Kidney (tissue), 14 donors: ENCODE data around the gene ZNF516. TPM values are rescaled to one million over a fixed set of nuclear protein-coding genes. Genes with fewer than 3 reads are reported as not detected.
A peak's percentile ranks its signal among the peaks of the same experiment; 100 is the strongest.

Experiments
- DNase-seq, 5 donors: peaks; one replicate each; pipeline ENCODE4 v3.0.0-alpha.2; 2013 to 2020
- FAIRE-seq: peaks from 2 replicates; lab custom pipeline; 2012; peaks lifted over from hg19 to GRCh38; lab: Jason Lieb, UNC
- H3K27ac ChIP-seq, 2 donors: one replicate each; pipeline ENCODE4 v1.7.0; 2013; ENCODE audit warnings: low read depth in 2 of 2, low read length in 2 of 2, inconsistent platforms in 1 of 2
- H3K27me3 ChIP-seq: one replicate; pipeline ENCODE4 v1.7.1; 2013; ENCODE audit warnings: low read length, inconsistent platforms; ENCODE audit not compliant: control insufficient read depth, insufficient read depth
- H3K36me3 ChIP-seq, 3 donors: one replicate each; pipeline versions ENCODE4 v1.7.0 to v1.7.1; 2013; ENCODE audit warnings: low read length in 3 of 3, control low read depth in 1 of 3, inconsistent platforms in 1 of 3; ENCODE audit not compliant: insufficient read depth in 3 of 3, control insufficient read depth in 2 of 3
- H3K4me1 ChIP-seq, 3 donors: one replicate each; pipeline versions ENCODE4 v1.7.0 to v1.7.1; 2013; ENCODE audit warnings: low read length in 3 of 3, inconsistent platforms in 1 of 3, low read depth in 1 of 3; ENCODE audit not compliant: control insufficient read depth in 2 of 3, insufficient read depth in 2 of 3
- H3K4me3 ChIP-seq, 3 donors: one replicate each; pipeline versions ENCODE4 v1.7.0 to v1.8.1; 2013; ENCODE audit warnings: low read length in 3 of 3, control low read depth in 1 of 3, inconsistent platforms in 1 of 3
- H3K9ac ChIP-seq, 3 donors: one replicate each; pipeline versions ENCODE4 v1.7.0 to v1.7.1; 2013; ENCODE audit warnings: low read length in 3 of 3, control low read depth in 1 of 3, inconsistent platforms in 1 of 3
- H3K9me3 ChIP-seq, 3 donors: one replicate each; pipeline versions ENCODE4 v1.7.0 to v1.7.1; 2013; ENCODE audit warnings: low read length in 3 of 3, control low read depth in 1 of 3, inconsistent platforms in 1 of 3; ENCODE audit not compliant: control insufficient read depth in 2 of 3, insufficient read depth in 1 of 3
- CTCF ChIP-seq: IDR thresholded peaks from 3 replicates; pipeline ENCODE4 v1.5.1; 2012; ENCODE audit warnings: mild to moderate bottlenecking, moderate library complexity, borderline replicate concordance; ENCODE audit not compliant: insufficient read depth; ENCODE audit errors: extremely low read depth
- intact Hi-C: fragments of 100-400 bp; cut with DNase I; formaldehyde crosslinking; loops from one replicate; pipeline ENCODE4 v1.11.1; 2022
- polyA plus RNA-seq: library from polyadenylated mRNA; stranded (reverse); fragments of 350-450 nt; fragmentation: Illumina TruSeq; extraction: RNeasy Lipid Tissue Mini Kit (QIAGEN cat#74804); gene quantifications from one replicate; pipeline ENCODE4 v1.2.3, GENCODE V29; 2014; ENCODE audit warnings: low read depth, low replicate concordance; ENCODE audit not compliant: insufficient read depth
- total RNA-seq: library from RNA; stranded (reverse); fragmentation: NEBNext Ultra II Directional; extraction: Animal tissue kit (Norgen Biotek cat#: 25700); gene quantifications from one replicate; pipeline ENCODE4 v1.2.1, GENCODE V29; 2021
- donor health status: control.
- donor health status: control.
- donor health status: control.
- donor health status: control.
- donor health status: control.
- donor health status: DM: yes; HTN: yes; CAD: no.
- donor health status: Normal renal cell carcinoma (clear cell type).

Gene ZNF516
- total and polyA plus RNA-seq, 2 donors from 2014 or later, result 6.7 to 28.7 TPM

GRCh38 chr18:76454418-76454817 lies 40.6 kb downstream of the ZNF516 start:
- peaks cover 10 to 25% (median 15%) of the 10 kb centered on the region in 3 donors for H3K4me1 ChIP-seq
- H3K27ac ChIP-seq, result peak overlapping the region in 1 of 2 donors; percentile 24
- H3K4me3 ChIP-seq, result no peak overlapping the region
- no peaks in the 10 kb centered on the region for H3K27me3 ChIP-seq
- TF ChIP-seq CTCF, result no peak
- FAIRE-seq (no peak), DNase-seq (no peak)
- intact Hi-C loops, result no loop called here
- no peak overlapping the region for H3K9ac ChIP-seq
- H3K36me3 ChIP-seq, result peaks cover 0 to 2% (median 0%) of the 10 kb centered on the region in 3 donors
- H3K9me3 ChIP-seq, result no peaks in the 10 kb centered on the region

GRCh38 chr18:76453932-76454331 lies 41.1 kb downstream of the ZNF516 start:
- intact Hi-C loops, result no loop called here
- FAIRE-seq (no peak), DNase-seq (peak in 2 of 5 donors; percentile 55 to 59)
- H3K4me3 ChIP-seq, result no peak overlapping the region
- no peak overlapping the region for H3K9ac ChIP-seq
- peaks cover 0 to 2% (median 0%) of the 10 kb centered on the region in 3 donors for H3K36me3 ChIP-seq
- no peak for TF ChIP-seq CTCF
- no peaks in the 10 kb centered on the region for H3K9me3 ChIP-seq
- no peaks in the 10 kb centered on the region for H3K27me3 ChIP-seq
- peaks cover 10 to 27% (median 19%) of the 10 kb centered on the region in 3 donors for H3K4me1 ChIP-seq
- H3K27ac ChIP-seq, result no peak overlapping the region

- Histone ChIP-seq H3K9ac (no peak overlapping the region), H3K36me3 (no peaks in the 10 kb centered on the region), H3K4me1 (peaks cover 10 to 29% (median 28%) of the 10 kb centered on the region in 3 donors), H3K4me3 (no peak overlapping the region), H3K27ac (no peak overlapping the region), H3K9me3 (no peaks in the 10 kb centered on the region), H3K27me3 (no peaks in the 10 kb centered on the region)
- intact Hi-C loops, result no loop called here
- no peak for TF ChIP-seq CTCF
- no peak for FAIRE-seq
- peak in 2 of 5 donors; percentile 7 to 26 for DNase-seq
These were observed 41.9 kb downstream of the ZNF516 start for GRCh38 chr18:76453057-76453561.

GRCh38 chr18:76452357-76452756 lies 42.7 kb downstream of the ZNF516 start:
- H3K4me1 ChIP-seq, result peaks cover 10 to 29% (median 28%) of the 10 kb centered on the region in 3 donors
- intact Hi-C loops, result no loop called here
- DNase-seq (peak in 4 of 5 donors; percentile 26 to 66 (median 46)), FAIRE-seq (no peak)
- no peak overlapping the region for H3K27ac ChIP-seq
- H3K27me3 ChIP-seq, result no peaks in the 10 kb centered on the region
- no peaks in the 10 kb centered on the region for H3K36me3 ChIP-seq
- no peaks in the 10 kb centered on the region for H3K9me3 ChIP-seq
- H3K4me3 ChIP-seq, result no peak overlapping the region
- H3K9ac ChIP-seq, result no peak overlapping the region
- TF ChIP-seq CTCF, result no peak
